Heart left ventricle (tissue), 16 donors: ENCODE results near the gene CERS5. TPM values are rescaled to one million over a fixed set of nuclear protein-coding genes. Genes with fewer than 3 reads are reported as not detected.
"Not testable (repeated sequence)": the region's sequence is repeated elsewhere in the genome, so short reads cannot be mapped to it uniquely, and the experiment has no call there.

Source experiments
- ATAC-seq, 4 donors: fragments of 200-7000 bp; cut with Tn5 transposase; one replicate each; pipeline ENCODE4 v1.9.1; 2020 to 2022; ENCODE audit warnings: moderate library complexity in 4 of 4, mild to moderate bottlenecking in 3 of 4, moderate number of reproducible peaks in 1 of 4
- DNase-seq, 5 donors: peaks; one replicate each; pipeline ENCODE4 v3.0.0-alpha.2; 2020
- H3K27ac ChIP-seq, 12 donors: fragments of 200-600 bp; sonication (generic) in 4 of 12; one replicate each; pipeline versions ENCODE4 v1.5.0 to v1.8.0; 2016 to 2022; ENCODE audit warnings: mild to moderate bottlenecking in 2 of 12
- H3K27me3 ChIP-seq, 9 donors: fragments of 200-600 bp; sonication (generic) in 2 of 9; one replicate each; pipeline versions ENCODE4 v1.5.1 to v1.8.0; 2016 to 2022; ENCODE audit warnings: mild to moderate bottlenecking in 3 of 9
- H3K36me3 ChIP-seq, 9 donors: fragments of 200-600 bp; sonication (generic) in 2 of 9; one replicate each; pipeline versions ENCODE4 v1.5.0 to v1.8.0; 2018 to 2022; ENCODE audit warnings: mild to moderate bottlenecking in 2 of 9
- H3K4me1 ChIP-seq, 12 donors: fragments of 200-600 bp; sonication (generic) in 4 of 12; one replicate each; pipeline versions ENCODE4 v1.5.0 to v1.8.0; 2016 to 2022; ENCODE audit warnings: mild to moderate bottlenecking in 3 of 12
- H3K4me3 ChIP-seq, 12 donors: fragments of 200-600 bp; sonication (generic) in 4 of 12; one replicate each; pipeline versions ENCODE4 v1.5.0 to v1.8.0; 2017 to 2022; ENCODE audit warnings: mild to moderate bottlenecking in 9 of 12, moderate library complexity in 4 of 12
- H3K9me3 ChIP-seq, 12 donors: fragments of 200-600 bp; sonication (generic) in 4 of 12; one replicate each; pipeline versions ENCODE4 v1.5.0 to v1.8.0; 2016 to 2022; ENCODE audit warnings: mild to moderate bottlenecking in 1 of 12
- CTCF ChIP-seq, 12 donors: fragments of 200-600 bp; sonication (generic) in 4 of 12; IDR thresholded peaks; one replicate each; pipeline versions ENCODE4 v1.5.0 to v1.8.0; 2018 to 2022; ENCODE audit warnings: antibody characterized with exemption in 12 of 12, mild to moderate bottlenecking in 5 of 12
- POLR2A ChIP-seq, 2 donors: fragments of 450-650 bp; IDR thresholded peaks; one replicate each; pipeline ENCODE4 v1.6.1; 2017; ENCODE audit warnings: antibody characterized with exemption in 2 of 2, mild to moderate bottlenecking in 2 of 2, moderate library complexity in 2 of 2
- WGBS, 4 donors: extraction: QIAGEN DNeasy Blood & Tissue Kit in 2 of 4; methylation state at CpG; one replicate each; pipeline versions ENCODE4 v1.1.5 to v1.1.7; 2013 to 2018; 5-methylcytosine and 5-hydroxymethylcytosine counted together
- intact Hi-C, 10 donors: fragments of 100-400 bp; cut with DNase I; formaldehyde crosslinking; loops; one replicate each; pipeline versions ENCODE4 v1.11.1 to v1.14.2; 2022
- polyA plus RNA-seq, 2 donors: library from polyadenylated mRNA; stranded (reverse); fragments of 200-250 nt; gene quantifications; one replicate each; pipeline ENCODE4 v1.2.3, GENCODE V29; 2013
- total RNA-seq, 9 donors: library from RNA; depleted of rRNA in 2 of 9; stranded (reverse); fragments of >200 nt in 2 of 9; fragmentation: NEBNext Ultra II Directional in 3 of 9; extraction: Animal tissue kit (Norgen Biotek cat#: 25700) in 3 of 9; gene quantifications; one replicate each; pipeline versions ENCODE4 v1.1.0 to v1.2.4, GENCODE V29; 2016 to 2023
- donor health status: ischemic (EF 13 %, LVEDD 7.1; RV severe dilation, severe dysfunction).
- donor health status: healthy with polysubstance abuse.
- donor health status: DM: no; HTN: yes; CAD: no.
- donor health status: DM: no; HTN: no; CAD: no.
- donor health status: ischemic (EF 25% LVEDD 6.9; RV normal size, moderate dysfunction).
- donor health status: ischemic (EF 25% LVEDD 5.7; RV mildly dilated, moderate dysfunction).
- donor health status: healthy.
- donor health status: DM: yes; HTN: yes; CAD: no.
- donor health status: ischemic (EF 35%, LVEDD 5.7; RV mildly dilated, moderate dysfunction).
- donor health status: nonischemic (EF 11% LVEDD 7.7; RV severe dilation, severe dysfunction).
- donor health status: DM: yes; HTN: yes; CAD: no.
- donor health status: PGD.
- donor health status: ischemic (EF 29% LVEDD 5.4; RV normal size, mild dysfunction).
- donor health status: nonischemic (EF 23%, LVEDD 6.1; RV moderate dilation, normal function).

The CERS5 gene
- total and polyA plus RNA-seq, 11 donors: 6.8 to 28.4 (median 11.7) TPM

GRCh38 chr12:50086148-50086547 lies 81.0 kb downstream of the CERS5 start:
- 76 to 87% (median 80%) methylated on average over 5 of the region's 5 CpGs for WGBS, 4 donors
- Histone ChIP-seq H3K9me3 (no peaks in the 10 kb centered on the region), H3K27me3 (no peaks in the 10 kb centered on the region), H3K27ac (peak overlapping the region in 11 of 12 donors; percentile 94 to 100 (median 98)), H3K36me3 (peaks cover 9 to 48% (median 46%) of the 10 kb centered on the region in 9 donors), H3K4me1 (peaks cover 0 to 26% (median 12%) of the 10 kb centered on the region in 12 donors), H3K4me3 (peak overlapping the region in 10 of 12 donors; percentile 80 to 99 (median 92))
- no peak for DNase-seq
- TF ChIP-seq CTCF (IDR thresholded peaks at IDR 0.05): no peak
- intact Hi-C loops: loop anchor here in 5 of 10 donors (5.0 to 10.0 kb wide), 2 partner anchors 91 to 229 kb away; no protein-coding TSS in a partner anchor
- no peak for ATAC-seq

- Histone ChIP-seq H3K27ac (peak overlapping the region; percentile 90 to 100 (median 98)), H3K9me3 (no peaks in the 10 kb centered on the region), H3K36me3 (peaks cover 5 to 43% (median 41%) of the 10 kb centered on the region in 9 donors), H3K4me1 (peaks cover 0 to 29% (median 14%) of the 10 kb centered on the region in 12 donors), H3K27me3 (no peaks in the 10 kb centered on the region), H3K4me3 (peak overlapping the region; percentile 80 to 99 (median 94))
- whole genome bisulfite sequencing, 4 donors: 4 to 6% (median 5%) methylated on average over 8 of the region's 8 CpGs
- intact Hi-C loops: loop anchor here in 6 of 10 donors (1.0 to 10.0 kb wide), 5 partner anchors 25 to 229 kb away; partner anchors contain the start of gene CERS5 (in 1 of the 6)
- TF ChIP-seq CTCF (IDR thresholded peaks at IDR 0.05) (no peak), POLR2A (IDR thresholded peaks at IDR 0.05) (no peak)
- ATAC-seq: no peak
- no peak for DNase-seq
These were observed 81.5 kb downstream of the CERS5 start for GRCh38 chr12:50085615-50086072.

GRCh38 chr12:50084775-50085614 lies 82.2 kb downstream of the CERS5 start, which contains the start of gene SMARCD1:
TSS of gene SMARCD1 (plus strand) at chr12:50085342. CDS start at chr12:50085370, 28 bp downstream.
- peak within 1 kb of the TSS; percentile 80 to 99 (median 94) for H3K4me3 ChIP-seq
- peak; percentile 92 to 97 (median 95) for DNase-seq
- intact Hi-C loops: loop anchor here in 6 of 10 donors (1.0 to 10.0 kb wide), 5 partner anchors 26 to 230 kb away; partner anchors contain the start of gene CERS5 (in 1 of the 6)

GRCh38 chr12:50084409-50084774 lies 82.8 kb downstream of the CERS5 start:
- ATAC-seq, DNase-seq, H3K27me3 ChIP-seq, H3K9me3 ChIP-seq: not testable (repeated sequence)
- intact Hi-C loops: loop anchor here in 4 of 10 donors (2.0 to 10.0 kb wide), 3 partner anchors 26 to 230 kb away; partner anchors contain the start of gene CERS5 (in 1 of the 4)
- peaks cover under 1 to 31% (median 28%) of the 10 kb centered on the region in 9 donors for H3K36me3 ChIP-seq
- peak overlapping the region; percentile 80 to 99 (median 94) for H3K4me3 ChIP-seq
- peak overlapping the region; percentile 90 to 100 (median 98) for H3K27ac ChIP-seq
- H3K4me1 ChIP-seq: peaks cover 0 to 29% (median 14%) of the 10 kb centered on the region in 12 donors
- 37 to 44% (median 40%) methylated on average over 7 of the region's 7 CpGs for WGBS, 4 donors

More at GRCh38 chr12:50084775-50085614, 82.2 kb downstream of the CERS5 start, which contains the start of gene SMARCD1:
- Histone ChIP-seq H3K27ac (peak within 1 kb of the TSS; percentile 90 to 100 (median 98)), H3K27me3 (no peaks in the 10 kb centered on the region), H3K36me3 (peaks cover 5 to 37% (median 34%) of the 10 kb centered on the region in 9 donors), H3K9me3 (no peaks in the 10 kb centered on the region), H3K4me1 (peaks cover 0 to 29% (median 14%) of the 10 kb centered on the region in 12 donors)
- ATAC-seq: peak; percentile 95 to 97 (median 96)
- WGBS, 4 donors: 0 to 1% (median 1%) methylated on average over 40 to 69 of the region's 69 CpGs
- TF ChIP-seq POLR2A (IDR thresholded peaks at IDR 0.05) (no peak), CTCF (IDR thresholded peaks at IDR 0.05) (peak in 10 of 12 donors; percentile 19 to 83 (median 66))
